Left colon (tissue), 2 donors: ENCODE measurements around the gene NUP58. TPM values are rescaled to one million over a fixed set of nuclear protein-coding genes. Genes with fewer than 3 reads are reported as not detected.
A peak's percentile ranks its signal among the peaks of the same experiment; 100 is the strongest.
"Not testable (repeated sequence)": the region's sequence is repeated elsewhere in the genome, so short reads cannot be mapped to it uniquely, and the experiment has no call there.

Experiments
- ATAC-seq: fragments of 200-7000 bp; cut with Tn5 transposase; one replicate; pipeline ENCODE4 v1.9.1; 2020; ENCODE audit warnings: mild to moderate bottlenecking, moderate library complexity
- DNase-seq, 2 donors: peaks; one replicate each; pipeline ENCODE4 v3.0.0-alpha.2; 2020
- intact Hi-C, 2 donors: fragments of 100-400 bp; cut with DNase I in 1 of 2; cut with micrococcal nuclease in 1 of 2; formaldehyde crosslinking; loops; one replicate each; pipeline versions ENCODE4 v1.11.2 to v1.14.0; 2022; cut with DNase I, micrococcal nuclease
- total RNA-seq, 2 donors: library from RNA; stranded (reverse); fragmentation: NEBNext Ultra II Directional; extraction: Animal tissue kit (Norgen Biotek cat#: 25700); gene quantifications; one replicate each; pipeline ENCODE4 v1.2.1, GENCODE V29; 2021
- donor health status: DM: no; HTN: no; CAD: no.
- donor health status: DM: yes; HTN: yes; CAD: no.

The NUP58 gene
- total RNA-seq, 2 donors from 2014 or later = 28.7 to 32.6 TPM

DNA sequence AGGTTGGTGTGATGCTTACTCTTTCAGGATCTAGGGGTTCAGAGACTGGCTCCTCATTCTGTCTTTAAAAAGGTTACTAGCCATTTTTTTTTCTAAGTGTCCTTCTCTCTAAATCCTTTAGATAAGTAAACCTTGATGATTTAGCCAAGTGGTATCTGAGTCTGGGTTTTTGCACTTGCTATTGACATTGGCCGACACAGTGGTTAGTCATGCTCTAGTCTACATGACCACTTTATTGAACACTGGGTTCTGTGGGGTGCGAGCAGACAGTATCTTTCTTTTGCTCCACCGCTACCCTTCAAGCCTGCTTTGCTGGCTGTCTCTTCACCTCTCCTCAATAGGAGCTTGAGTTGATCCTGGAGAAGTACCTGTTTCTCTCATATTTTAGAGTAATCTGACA lies 6.2 kb upstream of the NUP58 start:
- intact Hi-C loops = no loop called here
- ATAC-seq (no peak), DNase-seq (no peak)

DNA sequence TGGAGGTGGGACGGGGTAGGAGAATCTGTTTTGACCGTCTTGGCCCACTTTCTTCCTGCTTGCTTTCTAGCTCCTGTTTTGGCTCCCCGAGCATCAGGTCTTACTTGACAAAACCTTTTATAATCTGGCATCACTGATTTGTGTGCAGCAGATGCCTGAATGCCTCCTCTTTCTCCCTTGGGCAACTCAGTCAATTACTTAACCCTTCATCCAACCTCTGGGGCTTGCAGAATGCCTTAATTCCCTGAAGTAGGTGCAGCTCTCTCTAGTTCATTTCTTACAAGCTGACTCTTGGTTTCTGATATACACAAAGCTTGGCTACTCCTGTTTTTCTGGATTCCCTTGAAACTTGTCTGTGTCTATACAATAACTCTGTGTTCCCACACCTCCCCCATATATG lies 5.7 kb upstream of the NUP58 start:
- no peak for DNase-seq
- intact Hi-C loops = no loop called here
- no peak for ATAC-seq

DNA sequence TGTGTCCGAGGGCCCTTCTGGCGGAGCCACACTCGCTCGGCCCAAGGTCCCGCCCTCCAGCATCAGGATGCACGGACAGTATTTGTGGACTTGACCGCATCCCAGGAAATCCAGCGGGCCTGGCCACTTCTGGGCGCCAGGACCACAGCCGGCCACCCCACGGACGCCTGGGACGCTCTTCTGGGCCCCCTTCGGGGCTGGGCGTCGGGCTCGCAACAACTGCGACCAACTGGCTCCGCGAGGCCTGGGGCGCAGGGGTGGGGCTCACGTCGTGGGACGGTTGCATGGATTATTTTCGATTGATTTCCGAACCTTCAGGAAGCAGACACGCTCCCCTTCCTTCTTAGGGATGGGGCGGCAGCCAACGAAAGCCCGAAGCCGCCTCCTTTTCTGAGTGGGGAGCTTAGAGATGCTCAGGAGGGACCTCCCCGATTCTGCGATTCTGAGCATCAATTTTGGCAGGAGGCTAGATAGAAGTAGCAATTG lies 521 bp upstream of the NUP58 start:
- ATAC-seq (no peak), DNase-seq (peak in 1 of 2 donors; percentile 42)
- intact Hi-C loops = no loop called here

DNA sequence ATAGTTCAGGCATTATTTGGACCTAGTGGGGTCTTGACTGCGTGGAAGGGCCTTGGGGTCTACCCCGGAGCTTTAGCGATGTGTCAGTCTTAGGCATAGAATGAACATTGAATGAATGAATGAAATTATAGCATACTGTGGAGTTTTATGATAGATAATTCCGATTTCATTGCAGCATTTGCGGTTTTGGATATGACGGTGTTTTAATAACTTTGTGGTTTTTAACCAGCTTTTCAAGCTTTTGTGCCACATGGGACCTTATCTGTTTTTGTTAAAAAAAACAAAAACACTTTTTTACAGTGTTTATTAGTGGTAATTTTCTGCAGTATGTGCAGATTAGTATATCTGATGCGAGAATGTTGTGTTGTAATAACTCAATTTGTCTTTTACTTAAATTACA lies 696 bp downstream of the NUP58 start:
- intact Hi-C loops = no loop called here
- no peak for DNase-seq
- no peak for ATAC-seq

- intact Hi-C loops = no loop called here
- ATAC-seq (no peak), DNase-seq (no peak)
These were observed 5.4 kb downstream of the NUP58 start for GRCh38 chr13:25306671-25307464.

DNA sequence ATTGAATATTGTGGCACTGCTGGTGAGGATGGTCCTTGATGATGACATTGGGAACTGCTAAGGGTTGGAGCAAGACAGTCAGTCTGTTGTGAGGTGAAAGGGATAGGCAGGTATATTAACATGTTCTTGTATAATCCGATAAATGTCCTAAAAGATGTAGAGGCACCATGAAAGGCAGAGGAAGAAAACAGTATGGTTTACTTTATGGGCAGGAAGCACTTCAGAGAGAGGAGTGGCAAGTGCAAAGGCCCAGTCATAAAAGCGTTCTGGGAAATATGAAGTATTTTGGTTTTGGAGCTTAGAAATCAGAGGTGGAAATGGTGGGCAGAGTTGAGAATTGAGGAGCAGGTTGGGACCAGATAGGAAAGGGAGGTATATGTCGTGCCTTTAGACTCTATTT lies 9.5 kb downstream of the NUP58 start:
- ATAC-seq (peak; percentile 72), DNase-seq (no peak)
- intact Hi-C loops = no loop called here

- DNase-seq, ATAC-seq, intact Hi-C loops: not testable (repeated sequence)
These were observed 17.5 kb downstream of the NUP58 start for GRCh38 chr13:25318946-25319345.

DNA sequence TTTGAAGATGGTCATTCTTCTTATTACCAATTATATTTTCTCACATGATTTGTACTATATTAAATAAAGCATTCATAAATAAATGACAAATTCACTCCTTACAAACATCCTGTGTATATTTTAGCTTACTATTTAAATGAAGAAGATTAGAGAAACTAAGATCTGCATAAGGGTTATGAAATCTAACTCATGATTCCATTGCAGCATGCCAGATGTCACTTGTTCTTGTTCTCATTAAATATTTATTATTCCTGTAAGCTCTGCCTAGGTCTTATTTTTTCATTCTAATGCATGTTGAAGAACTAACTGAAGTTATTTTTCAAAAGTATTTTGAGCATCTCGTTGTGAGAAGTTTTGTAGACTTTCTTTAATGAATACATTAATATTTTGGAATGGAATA lies 18.3 kb downstream of the NUP58 start:
- ATAC-seq = no peak
- intact Hi-C loops = no loop called here
- DNase-seq = no peak

GRCh38 chr13:25324100-25324499 lies 22.7 kb downstream of the NUP58 start:
- DNase-seq (no peak), ATAC-seq (no peak)
- intact Hi-C loops = no loop called here

- intact Hi-C loops = no loop called here
- no peak for DNase-seq
- ATAC-seq = no peak
These were observed 28.3 kb downstream of the NUP58 start for GRCh38 chr13:25329706-25330105.

- intact Hi-C loops = no loop called here
- ATAC-seq (no peak), DNase-seq (no peak)
These were observed 29.1 kb downstream of the NUP58 start for GRCh38 chr13:25330541-25330940.

GRCh38 chr13:25335856-25336255 lies 34.4 kb downstream of the NUP58 start:
- intact Hi-C loops = no loop called here
- no peak for DNase-seq
- no peak for ATAC-seq

DNA sequence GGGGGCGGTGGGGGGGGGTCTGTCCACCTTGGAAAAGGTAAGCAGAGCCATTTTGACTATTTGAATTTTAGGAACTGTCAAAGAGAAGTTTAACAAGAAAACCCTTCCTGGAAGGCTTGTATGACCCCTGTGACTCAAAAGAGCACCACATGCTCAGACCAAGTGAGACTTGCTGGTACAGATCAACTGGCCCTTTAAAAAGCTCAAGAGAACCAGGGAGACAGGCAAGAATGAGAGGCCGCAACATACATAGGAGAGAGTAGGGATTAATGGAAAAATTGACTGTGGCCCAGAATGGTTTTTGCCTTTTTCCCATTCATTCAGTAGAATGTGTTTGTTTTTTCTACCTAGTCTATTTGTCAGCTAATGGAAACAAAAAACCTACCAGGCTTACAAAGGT lies 44.2 kb downstream of the NUP58 start:
- DNase-seq = no peak
- intact Hi-C loops = no loop called here
- ATAC-seq = no peak

DNA sequence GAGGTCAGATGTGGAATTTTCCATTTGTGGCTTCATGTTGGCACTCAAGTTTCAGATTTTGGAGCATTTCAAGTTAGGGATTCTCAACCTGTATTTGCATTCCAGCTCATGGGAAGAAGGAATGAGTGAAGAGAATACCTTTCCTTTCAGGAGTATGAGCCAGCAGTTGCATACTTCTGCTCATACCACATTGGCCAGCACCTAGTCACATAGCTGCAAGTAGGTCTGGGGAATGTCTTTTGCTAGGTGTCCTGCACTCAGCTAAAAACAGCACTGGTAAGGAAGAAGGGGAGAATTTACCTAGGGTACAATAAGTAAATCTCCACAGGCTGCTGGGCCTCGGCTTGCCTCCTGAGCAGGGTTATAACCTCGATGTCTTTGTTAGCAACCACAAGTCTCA lies 45.7 kb downstream of the NUP58 start:
- ATAC-seq (no peak), DNase-seq (no peak)
- intact Hi-C loops = no loop called here

GRCh38 chr13:25351404-25351803 lies 50.0 kb downstream of the NUP58 start:
- no peak for DNase-seq
- no peak for ATAC-seq
- intact Hi-C loops = no loop called here

DNA sequence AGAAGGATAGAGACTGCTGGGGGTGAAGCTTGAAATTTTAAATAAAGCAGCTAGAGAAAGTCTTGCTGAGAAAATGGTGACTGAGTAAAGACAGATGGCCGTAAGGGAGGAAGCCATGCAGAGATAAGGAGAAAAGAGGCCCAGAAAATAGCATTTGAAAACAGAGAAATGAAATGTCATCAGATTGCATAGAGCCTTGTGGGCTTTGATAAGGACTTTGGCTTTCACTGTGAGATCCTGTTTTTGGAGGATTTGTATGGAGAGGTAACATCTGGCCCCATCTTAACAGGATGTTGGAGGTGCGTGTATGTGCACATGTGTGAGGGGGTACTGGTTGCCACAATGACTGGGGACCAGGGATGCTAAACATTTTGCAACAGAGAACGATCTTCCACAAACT lies 50.8 kb downstream of the NUP58 start:
- DNase-seq (no peak), ATAC-seq (no peak)
- intact Hi-C loops = no loop called here

DNA sequence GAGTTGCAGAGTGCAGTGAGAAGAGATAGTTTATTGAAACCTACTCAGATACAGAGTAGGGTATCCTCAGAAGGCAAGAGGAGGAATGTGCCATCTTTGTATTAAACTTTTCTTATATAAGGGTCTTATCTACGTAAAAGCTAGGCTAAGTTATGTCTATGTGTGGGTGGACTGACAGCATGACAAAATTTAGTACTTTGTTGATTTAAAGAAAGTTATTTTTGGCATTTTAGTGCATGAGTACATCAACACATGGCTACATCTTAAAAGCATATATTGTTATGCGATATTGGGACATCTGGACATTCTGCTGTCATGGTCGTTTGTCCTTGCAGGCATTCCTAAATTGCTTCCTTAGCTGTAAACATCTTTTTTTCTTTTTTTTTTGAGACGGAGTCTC lies 51.4 kb downstream of the NUP58 start:
- DNase-seq (no peak), ATAC-seq (no peak)
- intact Hi-C loops = no loop called here

- DNase-seq (no peak), ATAC-seq (no peak)
- intact Hi-C loops = no loop called here
These were observed 51.9 kb downstream of the NUP58 start for GRCh38 chr13:25353344-25353743.

DNA sequence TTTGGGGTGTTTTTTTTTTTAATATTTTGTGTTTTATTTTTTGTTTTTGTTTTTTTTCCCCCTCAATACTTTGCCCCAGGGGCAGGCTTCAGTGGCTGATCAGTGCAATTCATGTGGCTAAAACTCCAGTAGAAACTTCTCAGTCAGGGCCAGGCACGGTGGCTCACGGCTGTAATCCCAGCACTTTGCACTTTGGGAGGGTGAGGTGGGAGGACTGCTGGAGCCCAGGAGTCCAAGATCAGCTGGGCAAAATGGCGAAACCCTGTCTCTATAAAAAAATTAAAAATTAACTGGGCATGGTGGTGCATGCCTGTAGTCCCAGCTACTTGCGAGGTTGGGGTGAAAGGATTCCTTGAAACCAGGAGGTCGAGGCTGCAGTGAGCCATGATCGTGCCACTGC lies 53.0 kb downstream of the NUP58 start:
- ATAC-seq (no peak), DNase-seq (no peak)
- intact Hi-C loops = no loop called here

DNA sequence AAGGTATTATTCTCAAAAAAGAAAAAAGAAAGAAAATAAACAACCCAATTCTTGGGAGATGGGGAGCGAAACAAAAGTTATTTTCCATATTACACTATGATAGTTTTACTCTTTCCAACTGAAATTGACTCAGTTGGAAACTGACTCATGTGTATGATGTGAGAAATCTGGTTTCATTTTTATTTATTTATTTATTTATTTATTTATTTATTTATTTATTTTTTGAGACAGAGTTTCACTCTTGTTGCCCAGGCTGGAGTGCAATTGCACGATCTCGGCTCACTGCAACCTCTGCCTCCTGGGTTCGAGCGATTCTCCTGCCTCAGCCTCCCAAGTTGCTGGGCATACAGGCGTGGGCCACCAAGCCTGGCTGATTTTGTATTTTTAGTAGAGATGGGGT lies 59.0 kb downstream of the NUP58 start:
- intact Hi-C loops, DNase-seq, ATAC-seq: not testable (repeated sequence)

DNA sequence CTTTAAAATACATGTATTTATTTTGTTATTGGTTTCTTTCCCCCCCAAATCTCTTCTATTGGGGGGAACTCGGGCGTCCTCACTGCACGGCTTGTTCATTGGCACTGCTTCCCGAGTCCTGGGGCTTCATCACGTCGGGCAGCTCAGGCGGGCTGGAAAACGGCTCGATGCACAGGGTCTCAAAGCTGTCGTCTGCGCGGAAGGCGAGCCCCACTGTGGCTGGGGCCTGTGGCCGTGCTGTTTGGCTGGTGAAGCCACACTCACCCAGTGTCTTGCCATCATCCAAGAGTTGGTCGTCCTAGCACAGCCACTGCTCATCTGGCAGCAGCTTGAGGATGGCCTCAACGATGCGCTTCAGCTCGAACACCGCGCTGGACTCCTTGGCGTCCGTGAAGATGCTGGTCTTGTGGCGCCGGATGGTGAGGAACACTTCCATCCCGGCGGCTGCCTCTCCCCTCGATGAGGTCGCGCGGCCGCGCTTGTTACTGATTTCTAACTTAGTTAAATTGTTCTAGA lies 64.4 kb downstream of the NUP58 start:
- DNase-seq = no peak
- intact Hi-C loops = no loop called here
- no peak for ATAC-seq
